Activated CD4-positive, alpha-beta T cell treated with anti-CD3 and anti-CD28 coated beads, Interleukin-2, amount 50 U/mL, for 48 hours (primary cell): ENCODE measurements around the gene DYTN.

Source experiments
- DNase-seq, 2 experiments: peaks; one replicate each; pipeline ENCODE4 v3.0.0-alpha.2; 2020

Gene DYTN

DNA sequence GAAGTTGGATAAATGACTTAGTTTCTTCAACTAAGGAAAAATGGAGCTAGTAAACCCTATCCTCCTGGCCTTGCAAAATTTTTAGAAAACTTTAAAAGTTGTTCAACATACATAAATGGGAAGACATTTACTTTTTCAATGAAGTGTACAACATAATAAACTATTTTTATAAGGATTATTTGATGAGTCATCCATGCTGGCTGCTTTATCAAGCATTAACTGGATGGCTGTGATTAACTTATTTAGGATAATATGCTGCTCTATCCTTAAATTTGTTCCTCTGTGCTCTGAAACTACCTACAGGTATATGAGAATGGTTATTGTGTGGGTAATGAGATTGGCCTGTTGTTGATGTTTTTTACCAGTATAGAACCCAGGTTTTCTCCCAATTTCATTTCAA, 21.3 kb downstream of the DYTN start:
- DNase-seq = no peak

DNA sequence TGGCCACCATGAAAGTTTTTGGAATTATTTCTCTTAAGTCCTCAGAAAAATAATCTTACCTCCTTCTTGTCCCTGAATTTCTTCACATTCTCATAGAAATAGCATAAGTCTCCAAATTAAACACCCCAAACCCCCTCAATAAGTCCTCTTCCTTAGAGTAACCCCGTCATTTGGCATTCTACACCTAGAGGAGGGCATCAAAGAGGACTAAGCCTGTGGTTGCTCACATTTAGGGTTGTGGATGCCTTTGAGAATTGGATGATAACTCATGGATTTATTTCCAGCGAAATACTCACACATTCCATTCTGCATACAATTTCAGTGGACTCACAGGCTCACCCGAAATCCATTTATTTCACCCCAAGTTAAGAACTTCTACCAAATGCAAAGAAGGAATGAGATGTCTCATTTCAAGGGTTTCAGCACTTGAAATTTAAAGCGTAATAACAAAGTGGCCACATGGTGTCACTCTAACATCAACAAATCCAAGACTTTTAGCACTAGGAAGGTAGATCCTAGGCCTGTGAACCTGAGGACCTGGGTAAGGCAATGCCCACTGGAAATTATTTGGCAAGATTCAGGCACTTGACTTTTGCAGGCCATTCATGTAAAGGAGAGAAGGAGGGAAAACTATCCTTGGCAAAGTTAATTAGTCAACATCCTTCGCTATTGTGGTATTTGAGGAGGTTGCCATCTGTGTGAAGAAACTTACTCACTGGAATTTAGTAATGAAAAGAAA, 24.6 kb downstream of the DYTN start:
- DNase-seq = peak in 1 of 2 experiments; percentile 13

DNA sequence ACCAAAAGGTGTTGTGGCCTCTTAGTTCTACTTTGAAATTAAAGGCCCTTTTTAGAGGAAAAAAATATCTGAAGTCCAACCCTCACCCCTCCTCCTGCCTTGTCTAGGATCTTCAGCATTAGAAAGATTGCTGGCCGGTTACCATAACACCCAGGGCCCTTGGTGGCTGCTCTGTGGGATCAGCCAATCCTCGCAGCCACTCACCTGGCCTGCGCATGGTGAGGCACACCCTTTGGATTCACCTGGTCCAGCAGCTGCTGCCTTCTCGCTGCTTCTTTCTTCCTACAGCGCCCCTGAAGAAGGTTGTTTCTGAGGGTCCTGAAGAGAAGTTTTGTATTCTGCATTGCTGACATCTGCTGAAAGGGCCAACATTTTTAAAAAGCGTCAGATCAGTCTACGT, 25.2 kb downstream of the DYTN start:
- no peak for DNase-seq

DNA sequence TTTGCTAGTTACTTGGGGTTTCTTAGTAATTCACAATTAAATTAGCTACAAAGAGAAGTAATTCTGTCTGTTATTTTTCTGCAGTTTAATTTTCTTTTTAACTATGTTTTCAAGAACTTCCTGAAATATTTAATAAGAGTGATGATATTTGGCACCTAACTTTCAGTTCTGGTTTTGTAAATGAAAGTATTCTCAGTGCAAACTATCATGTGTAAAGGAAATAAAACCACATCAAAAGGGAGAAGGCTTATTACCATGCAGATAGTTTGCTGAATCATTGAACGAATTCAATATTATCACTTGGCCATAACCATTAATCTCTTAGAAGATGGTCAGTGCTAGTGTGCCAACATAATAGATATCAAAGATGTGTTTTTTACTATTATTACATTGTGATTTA, 29.2 kb downstream of the DYTN start:
- no peak for DNase-seq

DNA sequence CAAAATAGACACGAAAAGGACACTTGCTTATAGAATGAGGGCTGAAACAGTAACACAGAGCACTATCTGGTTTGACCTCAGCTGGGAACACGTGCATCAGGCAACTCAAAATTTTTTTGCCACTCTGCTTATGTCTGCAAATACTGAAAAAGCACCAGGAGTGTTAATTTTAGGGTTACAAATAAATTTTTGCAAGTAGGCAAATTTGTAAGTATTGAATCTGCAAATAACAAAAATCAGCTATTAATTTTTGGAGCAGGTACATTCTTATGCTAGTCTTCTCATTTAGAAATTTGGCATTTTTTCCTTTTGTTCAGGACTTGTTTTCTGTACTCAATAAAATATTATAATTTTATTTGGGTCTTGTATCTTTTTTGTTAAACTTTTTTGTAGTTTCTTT, 29.7 kb downstream of the DYTN start:
- no peak for DNase-seq

DNA sequence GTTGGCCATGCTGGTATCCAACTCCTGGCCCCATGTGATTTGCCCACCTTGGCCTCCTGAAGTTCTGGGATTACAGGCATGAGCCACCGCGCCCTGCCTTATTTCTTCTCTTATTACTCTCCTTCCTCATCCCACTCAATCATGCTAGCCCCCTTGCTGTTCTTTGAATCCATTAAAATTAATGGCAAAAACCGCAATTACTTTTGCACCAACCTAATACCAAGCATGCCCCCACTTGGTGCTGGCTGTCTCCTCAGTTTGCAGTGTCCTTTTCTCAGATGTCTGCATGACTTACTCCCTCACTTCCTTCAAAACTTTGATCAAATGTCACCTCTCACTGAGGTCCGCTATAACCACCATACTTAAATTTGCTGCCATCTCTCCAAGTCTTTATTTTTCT, 34.6 kb downstream of the DYTN start:
- no peak for DNase-seq

DNA sequence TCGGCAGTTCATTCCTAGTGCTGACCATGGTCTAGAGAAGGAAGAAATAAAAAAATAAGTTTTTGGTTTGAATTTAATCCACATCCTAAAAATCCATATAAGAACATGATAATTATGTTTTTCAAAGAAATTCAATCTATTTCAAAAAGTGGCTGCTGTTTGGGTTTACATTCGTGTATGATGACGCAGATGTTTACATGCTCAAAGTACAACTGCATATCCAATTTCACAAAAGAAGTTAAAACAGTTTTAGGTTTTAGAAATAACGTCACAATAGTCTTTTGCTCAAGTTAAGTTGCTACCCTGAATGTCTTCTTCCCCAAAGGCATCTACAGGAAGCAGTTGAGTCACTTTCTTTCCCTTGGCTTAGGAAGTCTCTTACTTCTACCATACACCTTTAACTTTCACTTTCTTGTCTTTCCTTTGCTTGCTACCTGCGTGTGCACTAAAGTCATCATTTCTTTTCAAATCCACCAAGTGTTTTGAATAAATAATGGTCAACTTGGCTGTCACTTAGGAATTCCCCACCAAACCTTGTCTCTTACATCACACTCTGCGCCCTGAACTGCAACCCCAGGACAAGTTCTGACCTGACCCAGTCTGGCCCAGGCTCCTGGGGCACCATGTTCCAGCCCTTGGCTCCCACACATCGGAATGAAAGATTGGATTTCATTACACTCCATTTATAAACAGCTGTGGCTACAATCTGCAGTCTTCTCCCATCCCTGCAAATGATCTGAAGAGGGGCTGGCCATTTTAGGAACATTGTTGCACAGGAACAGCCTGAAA, 47.5 kb downstream of the DYTN start:
- no peak for DNase-seq

DNA sequence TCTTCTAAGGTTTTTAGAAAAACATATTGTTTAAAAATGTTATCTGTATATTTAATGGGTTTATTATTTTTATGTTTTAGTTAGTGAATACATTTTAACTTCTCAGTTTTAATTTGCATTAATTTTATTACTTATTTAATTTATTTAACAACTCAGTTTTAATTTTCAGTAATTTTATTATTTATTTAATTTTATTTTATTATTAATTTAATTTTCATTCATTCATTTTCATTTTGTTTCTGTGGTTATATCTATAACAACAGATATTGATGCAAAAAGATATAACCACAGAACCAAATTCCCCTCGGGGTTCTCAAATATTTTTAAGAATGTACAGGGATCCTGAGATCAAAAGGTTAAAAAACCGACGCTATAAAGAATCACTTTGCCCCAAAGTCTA, 52.9 kb downstream of the DYTN start:
- no peak for DNase-seq

DNA sequence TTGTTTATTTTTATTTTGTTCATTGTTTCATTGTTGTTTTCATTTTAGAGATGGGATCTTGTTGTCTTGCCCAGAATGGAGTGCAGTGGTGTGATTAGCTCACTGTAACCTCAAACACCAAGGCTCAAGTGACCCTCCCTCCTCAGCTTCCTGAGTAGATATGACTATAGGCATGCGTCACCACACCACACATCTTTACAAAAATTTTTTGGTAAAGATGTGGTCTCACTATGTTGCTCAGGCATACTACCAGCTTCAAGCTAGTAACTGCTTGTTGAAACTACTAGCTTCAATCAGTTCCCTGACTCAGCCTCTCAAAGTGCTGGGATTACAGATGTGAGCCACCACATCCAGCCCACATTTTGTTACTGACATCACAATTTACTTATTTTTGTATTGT, 61.1 kb downstream of the DYTN start:
- no peak for DNase-seq

DNA sequence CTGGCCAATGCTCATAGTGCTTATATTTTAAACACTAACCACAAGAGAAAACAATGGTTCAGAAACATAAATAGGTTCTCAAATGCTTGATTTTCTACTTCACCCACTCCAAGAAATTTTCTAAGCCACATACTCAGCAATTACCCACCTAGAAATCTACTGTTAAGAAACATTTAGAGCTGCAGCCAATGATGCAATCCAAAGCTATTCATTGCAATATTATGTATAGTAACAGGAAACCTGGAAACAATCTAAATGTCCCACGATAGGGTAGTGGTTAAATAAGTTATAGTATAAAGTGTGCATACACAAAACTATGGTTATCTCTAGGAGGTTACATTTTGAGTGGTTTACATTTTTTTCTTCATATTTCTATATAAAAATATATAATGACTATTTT, 70.2 kb downstream of the DYTN start:
- no peak for DNase-seq

DNA sequence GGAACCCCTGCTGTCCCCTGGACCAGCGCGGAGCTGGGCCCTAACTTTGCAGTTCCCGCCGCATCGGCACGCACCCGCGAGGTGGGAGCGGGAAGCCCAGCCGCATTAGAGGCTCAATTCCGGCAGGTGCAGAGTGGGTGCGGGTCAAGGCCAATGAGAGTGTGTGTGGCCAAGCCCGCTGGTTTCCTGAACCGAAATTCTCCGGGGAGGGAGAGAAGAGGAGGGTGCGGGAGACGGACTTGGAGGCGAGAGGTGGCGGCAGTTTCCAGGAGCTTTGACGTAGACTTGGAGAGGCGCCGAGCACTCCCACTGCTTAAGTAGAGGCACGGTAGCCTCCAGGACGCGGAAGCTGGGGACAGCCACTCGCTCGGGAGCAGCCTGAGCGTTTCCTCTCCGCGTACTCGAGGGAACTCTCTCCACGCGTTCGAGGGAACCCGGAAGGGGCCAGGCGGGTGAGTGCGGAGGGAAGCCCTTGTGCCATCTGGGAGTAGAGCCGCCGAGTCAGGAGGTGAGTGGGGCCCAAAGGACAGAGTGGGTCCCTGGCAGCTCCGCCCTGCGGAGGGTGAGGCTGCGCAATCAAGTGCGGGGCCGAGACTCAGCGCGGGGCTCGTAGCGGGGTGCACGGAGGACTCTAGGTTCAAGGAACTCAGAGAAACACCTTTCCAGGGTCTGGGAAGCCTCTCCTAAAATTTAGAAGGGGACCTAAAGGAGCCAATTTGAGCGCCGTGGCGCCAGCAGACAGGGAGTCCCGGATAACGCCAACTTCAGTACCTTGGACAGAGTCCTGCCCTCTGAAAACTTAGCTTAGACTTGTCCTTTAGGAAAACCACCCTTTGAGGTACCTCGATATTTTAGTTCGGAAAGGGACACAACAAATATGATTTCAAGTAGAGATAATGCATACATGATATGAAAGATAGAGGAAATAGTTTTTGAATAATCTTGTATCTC, 75.8 kb downstream of the DYTN start, which contains the start of gene FAM237A:
TSS of gene FAM237A (plus strand) at position 413 of the 951 bp plus-strand sequence. CDS start 1,750 bp downstream, outside the sequence.
- DNase-seq = peak; percentile 7 to 23

DNA sequence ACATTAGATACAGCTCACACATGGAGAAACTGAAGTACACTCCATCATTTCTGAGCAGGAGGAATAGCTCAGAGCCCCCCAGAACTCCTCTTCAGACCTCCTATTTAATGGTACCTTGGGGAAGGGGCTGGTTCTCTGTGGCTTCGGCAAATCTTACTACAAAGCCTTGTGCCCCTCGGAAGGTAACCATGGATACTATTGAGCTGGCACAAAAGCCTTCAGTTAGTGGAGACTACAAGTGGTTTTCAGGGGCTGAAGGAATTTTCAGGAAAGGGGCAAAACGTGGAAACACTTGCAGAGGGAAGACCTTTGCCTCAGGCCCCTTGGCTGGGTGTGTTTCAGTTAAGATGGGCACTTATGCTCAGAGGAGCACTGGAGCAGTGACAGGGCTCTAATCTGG, 77.0 kb downstream of the DYTN start:
- DNase-seq = no peak

DNA sequence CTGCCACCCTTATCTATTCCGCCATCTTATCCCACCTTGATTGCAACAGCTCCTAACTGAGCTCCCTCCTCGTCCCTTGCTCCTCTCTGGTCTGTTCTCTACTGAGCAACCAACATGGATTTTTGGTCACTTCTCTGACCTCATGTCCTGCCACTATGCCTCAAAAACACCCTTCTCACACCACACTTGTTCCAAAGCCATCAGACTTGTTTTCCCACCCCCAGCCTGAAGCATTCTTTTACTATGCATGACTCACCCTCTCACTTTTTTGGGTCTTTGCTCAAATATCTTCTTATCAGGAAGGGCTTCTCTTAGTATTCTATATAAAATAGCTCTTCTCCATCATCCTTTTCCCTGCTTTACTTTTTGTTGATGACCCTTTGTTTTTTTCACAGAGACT, 78.6 kb downstream of the DYTN start:
- DNase-seq = no peak

DNA sequence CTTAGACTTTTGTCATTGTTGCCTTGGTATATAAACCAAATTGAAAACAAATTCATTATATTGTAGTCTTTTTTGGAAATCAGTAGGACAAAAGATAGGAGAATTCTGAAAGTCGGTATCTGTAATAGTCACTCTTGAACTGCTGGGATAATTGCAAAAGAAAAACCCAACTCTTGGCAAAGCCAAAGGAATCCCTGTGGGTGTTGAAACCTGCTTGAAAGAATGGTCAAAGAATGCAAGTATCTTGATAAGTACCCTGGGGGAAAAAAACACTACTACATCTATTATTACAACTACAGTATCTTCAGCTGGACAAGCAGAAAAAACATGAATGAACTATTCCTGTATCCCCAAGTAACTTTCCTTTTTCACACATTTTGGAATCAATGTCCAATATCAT, 83.2 kb downstream of the DYTN start:
- DNase-seq = no peak

DNA sequence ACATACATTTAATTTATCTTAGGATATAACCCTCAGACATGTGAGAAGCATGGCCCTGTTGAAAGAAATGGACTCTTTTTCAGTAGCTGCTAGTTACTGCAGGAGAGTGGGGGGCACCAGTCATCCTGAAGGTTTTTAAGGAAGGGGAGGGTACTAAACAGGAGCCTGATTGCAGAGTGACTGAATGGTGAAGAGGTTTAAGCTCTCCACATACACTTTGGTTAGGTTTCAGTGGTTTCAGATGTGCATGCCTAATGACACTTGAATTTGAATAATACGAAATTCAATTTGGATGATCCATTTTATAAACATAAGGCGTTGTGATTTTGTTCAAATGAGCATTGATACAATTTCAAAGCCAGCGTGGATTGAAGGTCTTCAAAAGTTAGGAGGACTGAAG, 86.9 kb downstream of the DYTN start:
- DNase-seq = no peak

DNA sequence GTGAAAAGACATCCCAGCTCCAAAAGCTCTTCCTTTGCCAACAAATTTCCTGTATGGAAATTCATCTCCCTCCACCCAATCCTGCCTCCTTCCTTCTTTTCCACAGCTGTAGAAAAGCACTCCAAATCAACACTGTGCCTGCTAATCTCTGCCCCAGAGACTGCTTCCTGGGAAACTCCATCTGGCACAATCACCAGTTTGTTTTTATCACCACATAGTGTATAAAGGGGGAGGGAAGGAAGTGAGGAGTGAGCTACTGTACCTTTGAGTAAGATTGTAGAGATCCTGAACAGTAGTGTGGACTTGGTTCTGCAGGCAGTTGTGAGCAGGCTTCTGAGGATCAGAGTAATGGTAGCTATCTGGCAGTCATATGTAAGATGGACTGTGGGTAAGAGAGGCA, 90.6 kb downstream of the DYTN start:
- DNase-seq = no peak

DNA sequence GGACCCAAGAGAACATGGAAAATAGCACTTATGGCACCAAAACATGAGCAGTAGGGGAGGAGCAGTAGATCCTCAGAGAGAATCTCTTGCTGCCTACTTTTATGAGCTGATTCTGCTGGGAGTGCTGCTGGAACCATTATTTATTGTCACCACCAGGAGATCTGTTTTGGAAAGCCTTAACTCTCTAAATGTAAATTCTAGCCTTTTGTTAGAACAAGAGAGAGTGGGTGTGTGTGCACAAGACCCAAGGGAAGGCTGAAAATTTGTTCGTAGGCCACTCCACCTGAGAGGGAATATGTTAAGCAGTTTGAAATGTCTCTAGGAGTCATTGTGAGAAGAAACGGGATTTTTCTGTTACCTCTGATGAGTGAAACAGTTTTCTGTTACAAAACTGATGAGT, 92.1 kb downstream of the DYTN start:
- no peak for DNase-seq

DNA sequence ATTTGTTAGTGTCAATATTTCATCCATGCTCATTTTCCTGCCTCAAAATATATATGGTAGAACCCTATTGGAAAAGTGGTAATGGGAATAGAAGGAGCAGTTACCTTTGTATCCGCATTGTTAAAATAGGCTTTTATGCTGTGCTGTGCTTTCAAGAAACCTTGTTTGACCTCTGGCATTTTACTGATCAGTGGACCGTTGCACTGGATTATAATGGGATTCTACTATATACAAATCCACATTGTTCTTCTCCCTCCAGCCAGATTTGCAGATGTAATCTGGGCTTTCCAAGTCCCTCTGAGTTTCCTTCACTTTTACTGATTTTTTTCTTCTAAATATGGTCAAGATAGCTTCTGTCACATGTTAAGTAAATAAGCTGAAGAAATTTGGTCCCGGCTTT, 99.2 kb downstream of the DYTN start:
- DNase-seq = no peak

DNA sequence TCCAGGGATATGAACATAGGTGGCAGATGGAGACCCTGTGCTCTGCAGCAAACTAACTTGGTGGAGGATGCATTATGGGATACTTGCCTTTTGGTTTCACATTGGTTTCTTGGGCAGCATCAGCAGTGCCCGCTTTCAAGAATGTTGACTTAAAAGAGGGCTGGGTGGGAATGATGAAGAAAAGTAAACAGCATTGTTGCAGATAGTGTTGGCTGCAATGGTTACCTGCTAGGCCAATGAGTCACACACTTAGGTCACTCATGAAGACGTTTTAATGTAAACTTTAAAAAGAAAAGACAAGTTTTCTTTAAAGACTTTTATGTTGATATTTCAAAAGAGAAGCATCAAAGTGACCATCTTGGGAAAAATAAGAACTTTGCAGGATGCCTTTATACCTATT, 102.0 kb downstream of the DYTN start:
- no peak for DNase-seq

DNA sequence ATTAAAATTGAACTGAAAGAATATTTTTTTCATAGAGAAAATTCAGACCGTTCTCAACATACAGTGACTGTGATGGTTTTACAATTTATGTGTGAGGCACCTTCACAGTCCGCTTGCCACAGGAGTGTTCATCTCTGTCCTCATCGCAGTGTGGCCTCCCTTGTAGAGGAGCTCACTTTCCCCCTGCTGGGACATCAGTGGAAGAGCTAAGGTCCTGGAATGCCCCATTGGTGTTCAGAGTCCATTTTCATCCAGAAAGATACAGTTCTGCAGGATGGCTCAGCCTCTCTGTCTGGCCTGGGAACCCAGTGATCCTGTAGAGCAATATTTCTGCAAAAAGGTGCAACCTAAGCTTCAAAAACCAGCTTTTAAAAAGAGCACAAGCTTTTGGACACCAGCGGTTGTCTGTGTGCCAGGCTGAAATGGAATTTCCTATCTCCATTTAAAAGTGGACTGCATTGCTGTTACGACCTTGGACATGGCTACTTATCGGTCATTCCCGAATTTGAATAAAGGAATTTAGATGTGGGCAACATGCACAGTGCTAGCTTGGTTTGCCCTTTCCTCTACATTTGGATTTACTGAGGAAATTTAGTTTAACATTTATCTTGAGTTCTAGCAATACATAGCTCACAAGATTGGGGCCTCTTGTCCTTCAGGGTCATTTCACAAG, 102.6 kb downstream of the DYTN start:
- no peak for DNase-seq

DNA sequence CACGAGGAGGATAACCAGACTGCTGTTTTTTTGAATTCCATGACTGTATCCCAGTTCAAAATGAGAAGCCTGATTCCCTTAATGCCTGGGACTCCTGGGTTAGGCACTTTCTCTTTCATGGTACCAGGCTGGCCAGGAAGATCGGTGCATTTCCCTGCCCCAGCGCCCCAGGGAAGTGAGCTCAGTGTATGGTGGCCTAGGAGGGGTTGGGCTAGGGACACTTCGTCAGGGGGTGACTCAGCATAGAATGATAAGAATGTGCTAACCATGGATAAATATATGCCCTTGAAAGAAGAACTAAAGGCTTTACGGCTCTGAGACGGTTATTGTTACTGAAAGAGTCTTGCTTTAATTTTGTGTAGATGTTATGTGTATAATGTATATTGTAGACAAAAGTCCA, 103.4 kb downstream of the DYTN start:
- DNase-seq = no peak

DNA sequence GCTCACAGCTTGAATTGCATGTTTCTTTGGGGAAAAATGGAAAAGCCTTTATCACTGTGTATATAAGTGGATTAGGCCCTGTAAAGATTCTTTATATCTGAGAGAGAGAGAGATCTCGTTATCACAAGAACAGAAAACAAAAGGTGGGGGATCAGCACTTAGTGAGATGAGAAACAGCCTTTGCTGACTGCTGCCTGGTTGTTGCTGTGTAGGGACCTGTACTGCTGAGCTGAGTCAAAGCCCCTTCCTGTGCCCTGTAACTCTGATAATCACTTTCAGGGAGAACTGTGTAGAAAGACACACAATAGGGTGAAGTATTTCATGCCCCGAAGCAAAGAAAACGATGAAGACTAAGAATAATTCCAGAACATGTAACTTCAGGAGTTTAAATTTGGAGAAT, 106.5 kb downstream of the DYTN start:
- DNase-seq = no peak

DNA sequence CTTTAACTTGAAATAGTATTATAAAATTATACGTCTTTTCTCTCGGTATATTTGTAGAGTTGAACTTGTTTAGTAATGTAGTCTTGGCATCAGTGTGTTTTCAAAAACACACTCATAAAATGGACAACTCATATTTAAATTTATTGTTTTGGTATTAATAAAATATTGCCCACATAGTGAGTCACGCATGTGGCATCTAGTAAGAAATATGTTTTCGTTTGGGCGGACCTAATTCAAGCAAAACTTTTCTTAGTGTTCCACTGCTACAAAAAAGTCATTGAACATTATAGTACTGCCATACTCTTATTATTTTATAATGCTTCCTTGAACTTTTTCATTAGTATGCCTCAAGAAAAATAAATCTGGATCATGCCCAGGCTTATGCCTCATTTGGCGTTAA, 107.0 kb downstream of the DYTN start:
- DNase-seq = no peak
